ENCODE measurements around the gene NDUFAF3. TPM values are rescaled to one million over a fixed set of nuclear protein-coding genes. Genes with fewer than 3 reads are reported as not detected.
A peak's percentile ranks its signal among the peaks of the same experiment; 100 is the strongest.

The NDUFAF3 gene
- total and polyA plus RNA-seq, 2 donors (not counting 1 experiment from before 2014, with no cell fraction given): 57.3 to 113 TPM

DNA sequence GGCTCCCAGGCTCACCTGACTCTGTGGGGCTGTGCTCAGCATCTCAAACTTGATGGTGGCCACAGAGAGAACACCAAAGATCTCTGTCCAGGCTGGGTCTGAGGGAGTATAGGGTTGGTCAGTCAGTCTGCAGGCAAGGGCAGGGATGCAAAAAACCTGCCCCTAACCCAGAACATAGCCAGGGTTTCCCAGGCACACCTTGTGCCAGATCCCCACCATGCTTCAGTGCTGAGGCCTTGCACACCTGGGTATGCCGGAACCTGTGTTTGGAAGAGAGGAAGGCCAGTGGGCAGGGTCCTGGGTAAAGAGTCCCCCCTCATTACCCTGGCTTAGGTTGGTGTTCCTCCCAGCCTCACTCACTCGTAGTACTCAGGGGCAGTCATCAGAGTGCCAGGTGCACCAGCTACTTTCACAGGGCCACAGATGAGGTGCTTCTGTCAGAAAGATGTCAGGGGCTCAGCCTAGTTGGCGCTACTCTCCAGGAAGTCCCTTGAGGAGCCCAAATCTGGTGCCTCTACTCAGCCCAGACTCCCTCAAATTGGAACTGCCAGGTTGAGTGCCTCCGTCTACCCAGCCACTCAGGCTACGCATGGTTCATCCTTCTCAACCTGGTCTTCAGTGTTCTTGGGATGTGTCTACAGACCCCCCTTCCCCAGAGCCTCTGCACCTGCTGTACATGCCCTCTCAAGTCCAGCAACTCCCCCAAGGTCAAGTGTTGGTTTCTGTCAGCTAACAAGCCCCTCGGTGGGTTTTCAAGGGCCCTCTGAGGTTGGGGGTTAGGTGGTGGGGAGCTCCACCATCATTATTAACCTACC, 5.3 kb upstream of the NDUFAF3 start:
- Histone ChIP-seq H3K79me2 (ENCODE audit: control insufficient read depth, insufficient read depth, low read length) (peaks cover 38% of the 10 kb centered on the region), H3K4me3 (replicated peaks in 1 of 4; ENCODE audit: control extremely low read depth in 1 of 4, insufficient read depth in 1 of 4, low read depth in 3 of 4, low read length in 4 of 4) (no peak overlapping the region), H3K27me3 (ENCODE audit: control insufficient read depth, insufficient read depth, low read length) (no peaks in the 10 kb centered on the region), H3K9me3 (ENCODE audit: control insufficient read depth, insufficient read depth, low read depth, low read length) (no peaks in the 10 kb centered on the region), H4K20me1 (ENCODE audit: control insufficient read depth, extremely low read depth, insufficient read depth, low read length) (no peaks in the 10 kb centered on the region), H3K4me1 (ENCODE audit: control insufficient read depth, extremely low read depth, insufficient read depth, low read length) (peaks cover 9% of the 10 kb centered on the region), H3K27ac (ENCODE audit: insufficient read depth, low read length) (no peak overlapping the region), H3K9ac (ENCODE audit: insufficient read depth, low read length) (no peak overlapping the region), H3K4me2 (ENCODE audit: extremely low read depth, insufficient read depth, low read length) (peak overlapping the region; percentile 99), H3K36me3 (ENCODE audit: control insufficient read depth, insufficient read depth, low read length) (peaks cover 35% of the 10 kb centered on the region), H2AFZ (ENCODE audit: low read length) (no peak overlapping the region)
- TF ChIP-seq, protein P1, sequence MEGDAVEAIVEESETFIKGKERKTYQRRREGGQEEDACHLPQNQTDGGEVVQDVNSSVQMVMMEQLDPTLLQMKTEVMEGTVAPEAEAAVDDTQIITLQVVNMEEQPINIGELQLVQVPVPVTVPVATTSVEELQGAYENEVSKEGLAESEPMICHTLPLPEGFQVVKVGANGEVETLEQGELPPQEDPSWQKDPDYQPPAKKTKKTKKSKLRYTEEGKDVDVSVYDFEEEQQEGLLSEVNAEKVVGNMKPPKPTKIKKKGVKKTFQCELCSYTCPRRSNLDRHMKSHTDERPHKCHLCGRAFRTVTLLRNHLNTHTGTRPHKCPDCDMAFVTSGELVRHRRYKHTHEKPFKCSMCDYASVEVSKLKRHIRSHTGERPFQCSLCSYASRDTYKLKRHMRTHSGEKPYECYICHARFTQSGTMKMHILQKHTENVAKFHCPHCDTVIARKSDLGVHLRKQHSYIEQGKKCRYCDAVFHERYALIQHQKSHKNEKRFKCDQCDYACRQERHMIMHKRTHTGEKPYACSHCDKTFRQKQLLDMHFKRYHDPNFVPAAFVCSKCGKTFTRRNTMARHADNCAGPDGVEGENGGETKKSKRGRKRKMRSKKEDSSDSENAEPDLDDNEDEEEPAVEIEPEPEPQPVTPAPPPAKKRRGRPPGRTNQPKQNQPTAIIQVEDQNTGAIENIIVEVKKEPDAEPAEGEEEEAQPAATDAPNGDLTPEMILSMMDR (conservative IDR thresholded peaks at IDR 0.05 in 1 of 2, IDR thresholded peaks at IDR 0.05 in 1 of 2; ENCODE audit: low read depth in 1 of 2, low read length in 2 of 2): no peak
- no peak for TF ChIP-seq EZH2 (IDR thresholded peaks at IDR 0.05; ENCODE audit: low read length, missing control alignments)
- DNase-seq (ENCODE audit: low read depth in 2 of 2): no peak

DNA sequence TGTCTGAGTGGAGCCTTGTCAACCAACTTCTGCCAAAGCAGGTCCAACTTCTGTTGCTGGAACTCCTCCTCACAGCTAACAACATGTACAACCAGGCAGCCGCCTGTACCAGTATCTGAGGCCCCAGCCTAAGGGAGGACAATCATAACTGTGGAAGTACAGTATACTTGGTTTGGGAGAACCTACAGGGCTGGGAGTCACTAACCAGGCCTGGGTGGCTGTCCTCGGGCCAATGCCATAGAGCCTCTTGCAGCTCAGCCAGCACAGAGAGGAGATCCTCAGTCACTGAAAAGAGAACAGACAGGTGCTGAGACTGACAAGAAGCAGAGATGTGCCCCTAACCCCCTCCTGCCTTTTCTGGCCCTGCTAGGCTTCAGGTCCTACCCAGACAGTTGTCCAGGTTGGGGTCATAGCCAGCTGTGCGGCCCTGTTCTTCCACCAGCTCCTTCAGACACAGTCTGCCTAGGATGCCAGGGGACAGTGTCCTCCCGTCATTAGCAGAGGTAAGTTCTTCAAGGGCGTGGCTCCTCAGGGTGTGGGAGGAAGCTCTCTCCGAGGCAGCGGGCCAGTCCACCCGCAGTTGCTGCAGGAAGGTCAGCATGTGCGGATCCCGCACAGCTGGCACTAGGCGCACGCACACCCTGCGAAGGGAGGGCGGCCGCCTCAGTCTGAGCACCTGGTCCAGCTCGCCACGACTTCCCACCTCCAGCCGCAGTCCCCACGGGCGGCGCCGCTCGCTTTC, 4.5 kb upstream of the NDUFAF3 start:
- H3K9me3 ChIP-seq (ENCODE audit: control insufficient read depth, insufficient read depth, low read depth, low read length): no peaks in the 10 kb centered on the region
- H2AFZ ChIP-seq (ENCODE audit: low read length): peak overlapping the region; percentile 62
- H3K4me1 ChIP-seq (ENCODE audit: control insufficient read depth, extremely low read depth, insufficient read depth, low read length): peaks cover 9% of the 10 kb centered on the region
- DNase-seq (ENCODE audit: low read depth in 2 of 2): no peak
- peaks cover 33% of the 10 kb centered on the region for H3K79me2 ChIP-seq (ENCODE audit: control insufficient read depth, insufficient read depth, low read length)
- TF ChIP-seq EZH2 (IDR thresholded peaks at IDR 0.05; ENCODE audit: low read length, missing control alignments): no peak
- TF ChIP-seq, protein P1 (conservative IDR thresholded peaks at IDR 0.05 in 1 of 2, IDR thresholded peaks at IDR 0.05 in 1 of 2; ENCODE audit: low read depth in 1 of 2, low read length in 2 of 2): no peak
- H3K27me3 ChIP-seq (ENCODE audit: control insufficient read depth, insufficient read depth, low read length): no peaks in the 10 kb centered on the region
- peak overlapping the region; percentile 99 for H3K4me2 ChIP-seq (ENCODE audit: extremely low read depth, insufficient read depth, low read length)
- H3K9ac ChIP-seq (ENCODE audit: insufficient read depth, low read length): peak overlapping the region; percentile 76
- H3K4me3 ChIP-seq (replicated peaks in 1 of 4; ENCODE audit: control extremely low read depth in 1 of 4, insufficient read depth in 1 of 4, low read depth in 3 of 4, low read length in 4 of 4): peak overlapping the region; percentile 74 to 92 (median 80)
- H4K20me1 ChIP-seq (ENCODE audit: control insufficient read depth, extremely low read depth, insufficient read depth, low read length): no peaks in the 10 kb centered on the region
- H3K27ac ChIP-seq (ENCODE audit: insufficient read depth, low read length): peak overlapping the region; percentile 87
- H3K36me3 ChIP-seq (ENCODE audit: control insufficient read depth, insufficient read depth, low read length): peaks cover 28% of the 10 kb centered on the region

DNA sequence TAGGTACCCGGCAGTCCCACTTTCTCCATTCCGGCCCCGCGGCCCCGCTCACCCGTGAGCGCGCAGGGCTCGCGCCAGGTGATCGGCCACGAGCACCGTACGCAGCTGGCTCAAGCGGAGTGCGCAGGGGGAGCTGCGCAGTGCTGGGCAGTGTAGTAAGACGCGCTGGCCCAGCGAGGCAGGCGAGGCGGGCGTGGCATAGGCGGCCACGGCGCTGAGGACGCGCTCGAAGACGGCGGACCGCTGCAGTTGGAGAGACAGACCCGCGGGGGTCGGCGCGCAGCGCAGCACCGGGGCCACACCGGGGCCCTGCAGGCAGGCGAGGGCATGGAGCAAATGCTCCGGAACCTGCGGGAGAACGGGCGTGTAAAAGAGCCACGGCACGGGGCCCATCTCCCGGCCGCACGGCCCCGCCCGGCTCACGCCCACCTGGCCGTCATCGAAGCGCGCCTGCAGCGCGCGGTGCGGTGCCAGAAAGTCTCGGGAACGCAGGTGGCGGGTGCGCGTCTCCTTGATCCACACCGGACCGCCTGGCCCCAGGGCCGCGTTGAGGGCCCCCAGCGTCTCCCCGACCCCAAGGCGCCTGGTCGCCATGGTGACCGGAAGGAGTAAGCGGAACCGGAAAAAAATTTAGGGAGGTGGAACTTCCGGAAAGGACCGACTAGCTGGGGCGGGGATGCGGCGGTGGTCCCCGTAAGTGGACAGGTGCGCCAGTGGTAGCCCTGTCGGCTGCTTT, 3.8 kb upstream of the NDUFAF3 start, which contains the start of gene DALRD3:
TSS of gene DALRD3 (minus strand) at position 610 of the 736 bp plus-strand sequence. CDS start at position 594, 16 bp downstream.
- peak; percentile 51 to 67 for DNase-seq (ENCODE audit: low read depth in 2 of 2)
- H3K4me2 ChIP-seq (ENCODE audit: extremely low read depth, insufficient read depth, low read length): peak within 1 kb of the TSS; percentile 99
- TF ChIP-seq EZH2 (IDR thresholded peaks at IDR 0.05; ENCODE audit: low read length, missing control alignments): no peak
- TF ChIP-seq, protein P1 (conservative IDR thresholded peaks at IDR 0.05 in 1 of 2, IDR thresholded peaks at IDR 0.05 in 1 of 2; ENCODE audit: low read depth in 1 of 2, low read length in 2 of 2): no peak
- H4K20me1 ChIP-seq (ENCODE audit: control insufficient read depth, extremely low read depth, insufficient read depth, low read length): no peaks in the 10 kb centered on the region
- no peaks in the 10 kb centered on the region for H3K9me3 ChIP-seq (ENCODE audit: control insufficient read depth, insufficient read depth, low read depth, low read length)
- H3K4me3 ChIP-seq (replicated peaks in 1 of 4; ENCODE audit: control extremely low read depth in 1 of 4, insufficient read depth in 1 of 4, low read depth in 3 of 4, low read length in 4 of 4): peak within 1 kb of the TSS; percentile 74 to 92 (median 80)
- peaks cover 11% of the 10 kb centered on the region for H3K4me1 ChIP-seq (ENCODE audit: control insufficient read depth, extremely low read depth, insufficient read depth, low read length)
- no peaks in the 10 kb centered on the region for H3K27me3 ChIP-seq (ENCODE audit: control insufficient read depth, insufficient read depth, low read length)
- peaks cover 33% of the 10 kb centered on the region for H3K79me2 ChIP-seq (ENCODE audit: control insufficient read depth, insufficient read depth, low read length)
- H2AFZ ChIP-seq (ENCODE audit: low read length): peak within 1 kb of the TSS; percentile 62
- peak within 1 kb of the TSS; percentile 76 for H3K9ac ChIP-seq (ENCODE audit: insufficient read depth, low read length)
- peak within 1 kb of the TSS; percentile 87 for H3K27ac ChIP-seq (ENCODE audit: insufficient read depth, low read length)
- H3K36me3 ChIP-seq (ENCODE audit: control insufficient read depth, insufficient read depth, low read length): peaks cover 32% of the 10 kb centered on the region
